ENCODE results near the gene CST7. TPM values are rescaled to one million over a fixed set of nuclear protein-coding genes. Genes with fewer than 3 reads are reported as not detected.

The CST7 gene
- total RNA-seq, 1 donor from 2014 or later, result not detected

DNA sequence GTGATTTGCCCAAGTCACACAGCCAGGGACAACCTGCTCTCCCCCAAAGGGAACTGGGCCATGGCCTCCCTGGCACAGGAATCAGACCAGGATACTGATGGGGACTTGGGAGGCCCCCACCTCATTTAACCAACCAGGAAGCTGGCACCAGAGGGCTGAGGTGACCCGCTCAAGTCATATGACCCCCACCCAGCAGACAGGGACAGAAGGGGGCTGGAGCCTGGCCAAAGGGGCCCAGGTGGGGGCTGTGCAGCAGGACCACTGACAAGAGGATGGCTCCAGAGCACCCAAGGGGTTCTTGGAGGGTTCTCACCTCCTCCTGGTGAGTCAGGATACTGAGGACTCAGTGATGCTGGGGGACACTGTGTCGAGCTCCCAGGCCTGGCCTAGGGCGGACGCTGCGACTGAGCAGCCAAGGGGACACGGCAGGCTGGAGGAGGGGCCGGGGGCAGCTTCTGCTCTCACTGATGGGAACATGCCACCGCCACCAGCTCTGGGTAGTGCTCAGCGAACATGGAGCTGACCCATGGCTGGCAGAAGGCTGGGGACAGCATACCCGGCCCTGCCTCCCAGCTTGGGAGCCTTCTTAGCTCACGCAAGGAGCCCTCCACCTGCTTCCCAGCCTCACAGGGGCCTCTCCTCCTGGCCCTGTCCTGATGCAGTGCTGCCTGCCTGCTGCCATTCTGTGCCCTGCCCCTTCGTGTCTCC is 1.2 kb downstream of the CST7 start:
- DNase-seq (ENCODE audit: extremely low read depth, low read depth, low spot score), result no peak

DNA sequence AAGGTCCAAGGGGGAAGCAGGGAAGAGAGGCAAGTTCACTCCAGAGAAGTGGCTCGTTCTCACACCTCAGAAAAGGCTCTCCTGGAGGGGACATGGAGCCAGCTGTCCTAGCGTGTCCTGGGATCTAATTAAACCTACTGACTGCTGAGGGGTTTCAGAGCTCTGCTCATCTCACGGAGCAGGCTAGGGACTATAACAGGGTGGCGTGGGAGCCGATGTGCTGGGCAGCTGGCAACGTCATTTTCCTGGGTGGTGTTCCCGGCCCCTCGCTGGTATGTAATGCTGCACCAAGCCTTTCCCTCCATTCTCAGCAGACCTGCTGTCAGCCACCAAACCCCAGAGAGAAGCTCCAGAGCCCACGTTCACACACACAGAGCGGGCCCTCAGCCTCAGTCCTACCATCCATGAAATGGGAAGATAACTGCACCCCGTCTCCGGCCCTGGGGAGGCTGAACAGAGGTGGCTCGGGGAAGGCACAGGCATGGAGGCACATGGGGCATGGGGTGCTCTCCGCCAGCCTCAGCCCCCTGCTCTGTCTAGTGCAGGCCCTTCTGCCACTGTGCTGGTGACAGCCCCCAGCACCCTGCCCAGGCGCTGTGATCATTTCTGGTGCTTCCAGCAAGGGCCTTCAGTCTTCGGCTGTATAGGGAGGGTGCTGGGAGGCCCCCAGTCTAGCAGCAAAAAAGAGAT is 1.9 kb downstream of the CST7 start:
- DNase-seq (ENCODE audit: extremely low read depth, low read depth, low spot score), result no peak

DNA sequence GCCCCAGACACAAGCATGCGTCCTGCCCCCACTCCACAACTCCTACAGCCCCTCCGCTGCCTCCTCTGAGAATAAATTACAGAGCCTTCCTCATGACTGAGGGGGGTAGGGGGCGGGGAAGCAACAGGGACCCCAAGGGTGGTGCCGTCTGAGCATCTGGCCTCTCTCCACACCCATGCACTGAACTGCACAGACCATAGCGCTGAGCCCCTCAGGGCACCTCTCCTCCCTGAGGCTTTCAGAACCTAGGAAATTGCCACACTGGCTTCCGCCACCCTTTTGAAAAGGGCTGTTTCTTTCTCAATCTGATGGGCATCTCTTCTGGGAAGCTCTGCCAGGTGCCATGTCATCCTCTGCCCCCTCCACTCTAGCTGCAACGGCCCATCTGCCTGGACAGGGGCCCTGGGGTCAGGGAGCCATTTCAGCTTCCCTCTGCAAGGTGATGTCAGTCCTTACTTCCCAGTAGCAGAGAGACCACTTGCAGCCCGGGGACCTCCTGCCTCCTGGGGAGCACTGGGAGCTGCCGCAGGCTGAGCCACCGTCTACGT is 2.5 kb downstream of the CST7 start:
- DNase-seq (ENCODE audit: extremely low read depth, low read depth, low spot score), result no peak

DNA sequence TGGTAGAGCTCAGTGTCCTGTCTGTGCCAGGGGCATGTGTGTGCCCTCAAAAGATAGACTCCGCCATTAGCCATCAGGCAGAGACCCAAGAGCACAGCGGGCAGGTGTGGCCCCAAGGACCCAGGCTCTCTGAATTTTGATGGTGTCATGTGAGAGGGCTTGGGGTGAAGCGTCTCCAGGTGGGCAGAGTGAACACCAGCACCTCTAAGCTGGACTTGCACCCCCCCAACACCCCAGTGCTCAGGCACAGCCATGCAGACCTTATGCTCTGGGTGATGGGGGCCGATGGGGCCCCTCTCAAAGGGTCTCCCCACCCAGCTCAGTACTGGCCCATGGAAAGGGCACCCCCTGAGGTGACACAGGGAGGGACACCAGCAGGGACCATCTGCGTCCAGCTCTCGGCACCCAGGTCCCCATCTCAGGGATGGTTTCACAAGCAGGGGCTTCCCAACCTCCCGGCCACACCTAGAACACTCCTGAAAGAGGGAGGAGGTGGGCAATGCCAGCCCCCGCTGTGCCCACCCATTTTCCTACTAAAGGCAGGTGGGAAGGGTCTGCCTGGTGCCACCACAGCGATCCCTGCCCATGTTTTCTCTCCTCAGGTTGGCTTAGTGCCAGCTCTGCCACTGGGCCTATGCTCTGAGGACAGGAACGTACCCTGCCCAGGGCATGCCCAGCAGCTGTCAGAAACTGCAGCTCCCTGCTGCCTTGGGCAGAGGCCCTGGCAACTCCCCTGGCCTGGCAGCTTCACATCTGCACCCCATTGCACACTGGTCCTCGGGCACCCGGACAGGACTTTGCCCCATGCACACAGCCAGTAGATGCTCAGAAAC is 3.5 kb downstream of the CST7 start:
- DNase-seq (ENCODE audit: extremely low read depth, low read depth, low spot score), result no peak

DNA sequence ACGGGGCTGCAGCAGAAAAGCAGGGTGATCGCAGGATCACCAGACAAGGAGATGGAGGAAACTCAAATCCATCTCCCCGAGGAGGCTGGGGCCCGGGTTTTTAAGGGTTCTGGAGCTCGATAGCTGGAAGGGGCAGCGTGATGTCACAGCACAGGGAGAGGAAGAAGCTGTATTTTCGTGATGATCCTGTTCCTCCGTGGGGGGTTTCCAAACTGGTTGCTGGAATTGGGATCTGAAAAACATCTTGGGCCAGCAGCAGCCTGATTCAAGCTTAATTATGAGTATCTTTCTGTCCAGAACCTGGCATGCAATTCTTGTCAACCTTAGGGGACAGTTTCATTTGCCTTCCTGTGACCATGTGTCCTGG is 4.1 kb downstream of the CST7 start:
- no peak for DNase-seq (ENCODE audit: extremely low read depth, low read depth, low spot score)

DNA sequence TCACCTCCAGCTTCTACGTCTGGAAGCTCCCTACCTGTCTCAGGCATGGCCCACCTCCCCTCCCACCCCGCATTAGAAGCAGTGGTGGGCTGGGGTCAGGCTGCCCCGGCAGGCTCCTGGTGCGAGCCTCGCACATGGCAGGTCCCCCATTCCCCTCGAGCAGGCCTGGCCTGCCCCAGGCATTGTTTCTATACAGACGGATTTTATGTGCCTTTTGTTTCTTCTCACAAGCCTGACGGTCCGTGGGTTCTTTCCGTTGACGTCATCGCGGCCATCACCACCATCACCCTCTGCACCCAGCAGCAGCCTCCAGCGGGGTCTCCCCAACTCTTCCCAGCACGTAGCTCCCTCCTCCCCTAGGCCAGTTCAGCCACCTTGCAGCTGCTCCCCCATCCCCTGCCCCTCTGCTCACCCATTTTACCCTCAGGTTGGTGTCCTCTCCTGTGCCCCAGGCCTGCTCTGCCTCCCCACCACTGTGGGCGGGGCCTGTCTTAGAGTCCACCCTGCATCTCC is 4.6 kb downstream of the CST7 start:
- no peak for DNase-seq (ENCODE audit: extremely low read depth, low read depth, low spot score)

DNA sequence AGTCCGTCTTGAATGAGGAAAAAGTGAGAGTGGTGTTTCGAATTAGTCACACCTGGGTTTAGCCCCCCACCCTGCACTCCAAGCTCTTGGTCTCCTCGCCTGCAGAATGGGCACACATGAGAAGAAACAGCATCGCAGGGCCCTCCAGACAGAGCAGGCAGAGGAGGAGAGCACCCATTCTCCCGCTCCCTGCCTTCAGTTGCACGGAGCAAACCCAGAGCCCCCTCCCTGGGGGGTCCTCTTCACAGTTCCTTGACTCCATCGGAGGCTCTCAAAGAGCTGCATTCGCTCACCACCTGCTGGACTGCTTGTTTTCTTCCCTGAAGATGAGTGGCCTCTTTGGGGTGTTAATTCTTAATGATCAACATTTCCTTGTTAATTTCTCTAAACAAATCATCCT is 5.1 kb downstream of the CST7 start:
- DNase-seq (ENCODE audit: extremely low read depth, low read depth, low spot score), result no peak

DNA sequence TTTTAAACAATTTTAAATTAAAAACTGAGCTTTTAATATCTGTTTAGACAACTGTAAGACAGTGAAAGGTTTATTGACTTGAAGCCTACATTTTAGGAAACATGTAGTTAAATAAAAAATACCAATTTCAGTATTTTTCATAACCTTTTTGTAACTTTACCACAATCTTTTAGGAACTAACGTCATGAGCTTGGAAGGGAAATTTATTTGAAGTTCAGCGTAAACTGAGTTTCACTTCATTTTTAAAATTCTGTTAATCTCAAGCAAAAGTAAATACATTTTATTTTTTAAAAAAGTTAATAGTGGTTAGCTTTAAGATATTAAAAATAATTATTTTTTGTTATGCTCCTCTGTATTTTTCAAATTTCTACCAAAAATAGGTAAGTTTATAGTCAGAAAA is 5.5 kb downstream of the CST7 start:
- DNase-seq (ENCODE audit: extremely low read depth, low read depth, low spot score), result no peak

DNA sequence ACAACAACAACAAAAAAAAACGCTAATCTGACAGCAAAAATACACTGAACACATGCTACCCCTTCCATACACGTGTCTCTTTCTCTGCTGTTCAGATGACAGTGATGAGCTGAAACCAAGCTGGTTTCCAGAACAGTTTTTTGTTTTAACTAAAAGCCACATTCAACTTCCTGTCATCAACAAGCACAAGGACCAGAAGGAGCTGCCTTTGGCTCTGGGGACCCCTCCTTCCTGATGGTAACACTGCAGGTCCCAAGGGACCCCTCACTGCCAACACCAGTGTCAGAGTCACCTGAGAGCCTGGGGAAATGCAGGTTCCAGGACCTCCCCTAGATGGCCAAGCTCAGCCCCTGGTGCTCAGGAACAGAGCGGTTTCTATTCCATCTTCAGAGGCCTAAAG is 6.0 kb downstream of the CST7 start:
- no peak for DNase-seq (ENCODE audit: extremely low read depth, low read depth, low spot score)

DNA sequence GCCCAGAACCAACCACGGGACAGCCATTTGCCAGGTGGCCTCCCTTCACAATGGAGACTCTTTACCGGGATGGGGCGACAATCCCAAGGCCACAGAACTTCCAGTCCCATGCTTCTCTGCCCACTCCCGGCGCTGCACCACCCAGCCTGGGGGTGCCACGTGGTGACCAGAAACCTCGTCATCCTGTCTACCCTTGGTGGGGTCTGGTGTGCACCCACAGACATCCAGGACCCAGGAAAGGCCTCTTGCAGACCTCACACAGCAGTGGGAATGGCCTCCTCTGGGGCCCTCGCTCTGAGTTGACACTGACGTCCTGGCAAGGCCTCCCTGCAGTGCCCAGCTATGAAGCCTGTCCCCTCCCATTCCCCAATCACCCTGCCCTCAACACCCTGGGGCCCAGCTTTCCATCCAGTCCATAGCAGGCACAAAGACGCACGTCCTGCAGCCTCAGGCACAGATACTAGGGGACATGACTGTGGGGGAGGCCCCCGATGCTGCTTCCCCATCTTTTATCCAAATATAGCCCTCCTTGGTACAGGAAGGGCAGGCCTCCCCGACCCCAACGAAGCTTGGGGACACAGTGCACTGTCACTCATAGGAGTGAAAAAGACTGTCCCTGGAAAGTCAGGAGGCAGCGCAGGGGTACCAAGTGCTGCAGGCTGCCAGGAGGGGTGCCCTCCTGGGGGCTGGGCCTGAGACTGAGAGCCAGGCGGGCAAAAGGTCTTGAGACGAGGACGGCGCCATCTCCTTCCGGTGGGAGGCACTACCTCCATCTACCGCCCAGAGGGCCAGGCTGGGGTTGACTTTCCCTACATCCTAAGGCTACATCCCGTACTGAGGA is 7.2 kb downstream of the CST7 start:
- DNase-seq (ENCODE audit: extremely low read depth, low read depth, low spot score), result no peak

DNA sequence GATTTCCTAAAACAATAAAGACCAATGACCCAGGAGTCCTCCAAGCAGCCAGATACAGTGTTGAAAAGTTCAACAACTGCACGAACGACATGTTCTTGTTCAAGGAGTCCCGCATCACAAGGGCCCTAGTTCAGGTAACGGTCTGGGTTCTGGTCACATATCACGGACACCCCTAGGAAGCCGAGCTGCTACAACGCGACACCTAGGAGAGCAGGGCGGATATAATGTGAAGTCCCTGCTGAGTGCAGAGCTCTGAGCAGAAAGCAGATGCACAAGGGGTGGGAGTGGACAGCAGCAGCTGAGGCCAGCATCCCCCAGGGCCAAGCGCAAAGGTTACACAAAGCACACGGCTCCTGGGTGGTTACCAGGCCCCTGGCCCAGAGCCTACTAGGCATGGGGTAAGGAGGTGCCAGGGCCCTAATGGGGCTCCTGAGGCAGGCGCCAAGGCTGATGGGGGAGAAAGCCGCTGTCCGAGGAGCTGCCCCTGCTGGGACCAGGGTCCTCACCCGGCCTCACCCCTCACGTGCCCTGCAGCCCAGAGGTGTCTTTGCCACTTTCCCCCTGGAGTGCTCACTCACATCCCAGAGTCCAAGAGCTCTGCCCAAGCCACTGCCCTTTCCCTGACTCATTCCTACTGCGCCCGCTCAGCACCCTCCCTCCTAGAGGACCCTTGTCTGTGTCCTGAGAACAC is 8.4 kb downstream of the CST7 start:
- DNase-seq (ENCODE audit: extremely low read depth, low read depth, low spot score), result no peak

DNA sequence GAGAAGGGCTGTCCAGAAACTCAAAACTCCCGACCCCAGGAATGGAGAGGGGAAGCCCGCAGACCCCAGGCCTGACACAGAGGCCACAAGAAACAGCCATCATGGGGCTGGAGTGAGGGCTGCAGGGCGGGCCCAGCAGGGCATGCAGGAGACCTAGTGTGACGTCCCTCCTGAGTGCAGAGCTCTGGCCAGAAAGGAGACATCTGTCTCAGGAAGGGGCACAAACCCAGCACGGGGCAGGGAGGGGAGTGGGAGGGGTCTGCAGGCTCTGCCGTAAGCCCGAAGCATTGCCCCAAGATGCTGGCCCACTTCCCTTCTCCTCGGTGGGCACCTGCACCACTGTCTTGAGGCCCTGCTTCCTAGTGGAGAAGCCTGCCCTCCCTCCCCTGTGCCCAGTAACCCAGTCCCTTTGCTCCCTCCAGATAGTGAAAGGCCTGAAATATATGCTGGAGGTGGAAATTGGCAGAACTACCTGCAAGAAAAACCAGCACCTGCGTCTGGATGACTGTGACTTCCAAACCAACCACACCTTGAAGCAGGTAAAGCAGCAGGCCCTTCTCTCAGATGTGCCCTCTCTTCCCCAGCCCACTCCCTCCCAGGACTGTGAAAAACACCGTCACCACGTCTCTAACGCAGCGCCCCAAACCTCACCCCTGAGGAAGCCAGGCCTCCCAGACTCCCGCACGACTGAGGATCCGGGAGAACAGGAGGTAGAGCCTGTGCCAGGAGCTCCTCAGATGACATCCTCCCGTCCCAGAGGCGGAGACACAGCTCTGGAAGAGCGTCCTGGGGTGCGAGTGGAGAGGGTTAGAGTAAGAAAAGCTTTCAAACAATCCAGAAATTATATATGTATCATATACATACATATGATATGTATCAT is 9.7 kb downstream of the CST7 start:
- no peak for DNase-seq (ENCODE audit: extremely low read depth, low read depth, low spot score)

DNA sequence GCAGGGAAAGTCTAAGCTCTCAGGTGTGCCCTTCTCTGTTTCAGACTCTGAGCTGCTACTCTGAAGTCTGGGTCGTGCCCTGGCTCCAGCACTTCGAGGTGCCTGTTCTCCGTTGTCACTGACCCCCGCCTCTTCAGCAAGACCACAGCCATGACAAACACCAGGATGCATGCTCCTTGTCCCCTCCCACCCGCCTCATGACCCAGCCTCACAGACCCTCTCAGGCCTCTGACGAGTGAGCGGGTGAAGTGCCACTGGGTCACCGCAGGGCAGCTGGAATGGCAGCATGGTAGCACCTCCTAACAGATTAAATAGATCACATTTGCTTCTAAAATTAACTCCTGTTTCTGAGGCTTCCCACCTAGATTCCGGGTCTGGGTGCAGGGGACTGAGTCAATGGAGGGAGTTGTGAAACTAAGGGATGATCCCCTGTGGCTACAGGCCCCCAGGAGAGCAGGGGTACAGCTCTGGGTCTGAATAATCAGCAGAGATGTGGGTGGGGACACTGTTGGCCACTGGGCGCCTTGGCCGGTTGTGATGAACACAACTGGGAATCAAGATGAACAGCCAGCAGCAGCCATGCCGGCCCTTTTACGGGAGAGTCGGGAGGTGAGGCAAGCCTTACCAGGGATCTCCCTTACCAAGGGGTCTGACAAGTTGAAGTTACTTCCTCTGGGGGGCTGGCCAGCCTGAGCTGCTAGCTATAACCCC is 10.7 kb downstream of the CST7 start:
- no peak for DNase-seq (ENCODE audit: extremely low read depth, low read depth, low spot score)

DNA sequence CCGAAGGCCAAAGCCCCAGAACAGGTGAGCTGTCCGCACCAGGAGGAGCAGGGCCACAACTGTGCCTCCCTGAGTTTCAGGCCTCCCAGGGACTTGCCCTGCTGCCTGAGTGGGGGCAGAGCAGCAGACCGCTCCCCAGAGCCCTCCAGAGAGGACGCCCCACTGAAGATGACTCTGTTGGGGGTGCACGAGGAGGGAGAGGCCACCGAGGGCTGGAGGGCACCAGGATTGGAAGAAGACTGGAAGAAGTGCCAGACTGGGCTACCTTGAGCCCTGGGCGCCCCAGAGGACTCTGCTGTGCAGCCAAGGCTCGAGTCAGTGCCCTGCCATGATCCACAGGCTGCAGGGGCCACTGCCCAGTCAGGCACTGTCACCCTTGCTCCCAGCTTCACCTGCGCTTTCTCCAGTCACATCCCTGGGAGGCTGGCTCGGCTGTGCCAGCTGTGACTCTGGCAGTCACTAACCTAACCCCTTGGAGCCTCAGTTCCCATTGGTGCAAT is 11.3 kb downstream of the CST7 start:
- no peak for DNase-seq (ENCODE audit: extremely low read depth, low read depth, low spot score)

DNA sequence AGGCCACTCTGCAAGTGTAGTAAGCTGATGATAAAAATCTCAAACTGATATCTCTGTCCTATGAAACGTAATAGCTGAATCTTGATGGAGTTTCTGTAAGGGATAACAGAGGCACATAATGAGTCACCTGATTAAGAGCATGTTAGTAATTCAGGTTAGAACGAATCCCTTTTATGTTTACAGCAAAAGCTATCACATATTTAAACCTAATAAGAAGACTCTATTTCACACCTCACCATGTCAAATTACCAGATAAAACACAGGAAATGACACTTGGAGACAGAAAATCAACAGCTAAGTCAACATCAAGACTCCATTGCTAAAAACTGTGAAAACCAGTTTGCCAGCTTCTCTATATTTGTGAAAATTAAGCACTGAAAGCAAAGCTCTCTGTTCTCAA is 11.8 kb downstream of the CST7 start:
- DNase-seq (ENCODE audit: extremely low read depth, low read depth, low spot score), result no peak

DNA sequence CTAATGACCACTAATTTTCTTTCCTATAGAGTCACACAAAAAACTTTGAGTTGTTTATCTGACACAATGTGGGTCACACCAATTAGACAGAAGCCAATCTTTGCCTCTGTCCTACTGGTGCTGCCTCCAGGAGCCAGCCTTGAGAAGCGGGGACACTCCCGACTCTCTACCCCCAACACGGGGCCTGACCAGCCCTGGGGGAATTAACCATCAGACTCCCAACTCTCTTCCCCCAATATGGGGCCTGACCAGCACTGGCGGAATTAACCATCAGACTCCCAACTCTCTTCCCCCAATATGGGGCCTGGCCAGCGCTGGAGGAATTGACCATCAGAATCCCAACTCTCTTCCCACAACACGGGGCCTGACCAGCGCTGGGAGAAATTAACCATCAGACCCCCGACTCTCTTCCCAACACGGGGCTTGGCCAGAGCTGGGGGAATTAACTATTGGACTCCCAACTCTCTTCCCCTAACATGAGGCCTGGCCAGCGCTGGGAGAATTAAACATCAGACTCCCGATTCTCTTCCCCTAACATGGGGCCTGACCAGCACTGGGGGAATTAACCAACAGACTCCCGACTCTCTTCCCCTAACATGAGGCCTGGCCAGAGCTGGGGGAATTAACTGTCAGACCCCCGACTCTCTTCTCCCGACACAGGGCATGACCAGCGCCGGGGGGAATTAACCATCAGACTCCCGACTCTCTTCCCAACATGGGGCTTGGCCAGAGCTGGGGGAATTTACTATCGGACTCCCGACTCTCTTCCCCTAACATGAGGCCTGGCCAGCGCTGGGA is 12.5 kb downstream of the CST7 start:
- no peak for DNase-seq (ENCODE audit: extremely low read depth, low read depth, low spot score)

DNA sequence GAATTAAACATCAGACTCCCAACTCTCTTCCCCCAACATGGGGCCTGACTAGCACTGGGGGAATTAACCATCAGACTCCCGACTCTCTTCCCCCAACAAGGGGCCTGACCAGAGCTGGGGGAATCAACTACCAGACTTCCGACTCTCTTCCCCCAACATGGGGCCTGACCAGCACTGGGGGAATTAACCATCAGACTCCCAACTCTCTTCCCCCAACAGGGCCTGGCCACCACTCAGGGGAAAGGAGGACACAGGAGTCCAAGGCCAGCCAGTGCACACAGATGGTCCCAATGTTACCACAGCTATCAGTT is 13.1 kb downstream of the CST7 start:
- no peak for DNase-seq (ENCODE audit: extremely low read depth, low read depth, low spot score)
